NCI-H2171 (cell line): Measurements from ENCODE around the gene PGS1.

Experiments
- DNase-seq: peaks from one replicate; lab custom pipeline; 2025; lab: John Stamatoyannopoulos, UW

The PGS1 gene

GRCh38 chr17:78387977-78388941 is 9.8 kb downstream of the PGS1 start:
- DNase-seq, result no peak

- peak; percentile 84 for DNase-seq
Observed at GRCh38 chr17:78390241-78391050, 12.0 kb downstream of the PGS1 start.

- no peak for DNase-seq
Observed at GRCh38 chr17:78391051-78391431, 12.6 kb downstream of the PGS1 start.

GRCh38 chr17:78391843-78392242 is 13.4 kb downstream of the PGS1 start:
- DNase-seq, result no peak

DNA sequence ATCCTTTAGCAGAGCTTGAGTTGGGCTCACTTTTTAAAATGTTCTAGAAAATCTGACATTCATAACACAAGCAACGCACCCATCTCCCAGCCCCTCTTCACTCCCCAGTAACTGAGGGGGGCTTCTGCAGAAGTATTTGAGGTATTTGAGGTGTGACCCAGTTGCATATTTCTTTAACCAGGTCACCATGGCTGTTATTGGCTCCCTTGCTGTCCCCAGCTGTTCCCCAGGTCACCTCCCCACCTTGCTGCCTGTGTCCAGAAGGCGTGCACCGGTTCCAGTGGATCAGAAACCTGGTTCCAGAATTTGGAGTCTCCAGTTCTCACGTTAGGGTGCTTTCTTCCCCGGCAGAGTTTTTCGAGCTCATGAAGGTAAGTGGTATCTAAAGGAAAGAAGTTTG is 13.8 kb downstream of the PGS1 start:
- no peak for DNase-seq

DNA sequence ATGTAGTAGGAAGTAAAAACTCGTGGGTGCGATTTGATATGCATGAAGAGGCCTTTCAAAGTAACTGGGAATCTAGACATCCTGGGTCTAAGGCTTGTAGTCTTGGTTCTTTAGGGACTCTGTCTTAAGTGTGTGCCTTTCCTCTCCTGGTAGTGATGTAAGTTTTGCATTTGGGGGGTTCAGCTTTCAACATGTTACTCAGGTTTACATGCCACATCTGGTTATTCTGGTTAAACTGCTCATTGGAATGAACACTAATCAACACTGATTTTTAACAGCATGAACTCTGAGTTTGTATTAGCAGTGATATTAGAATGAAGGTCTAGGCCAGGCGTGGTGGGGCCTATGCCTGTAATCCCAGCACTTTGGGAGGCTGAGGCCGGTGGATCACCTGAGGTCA is 15.1 kb downstream of the PGS1 start:
- no peak for DNase-seq

DNA sequence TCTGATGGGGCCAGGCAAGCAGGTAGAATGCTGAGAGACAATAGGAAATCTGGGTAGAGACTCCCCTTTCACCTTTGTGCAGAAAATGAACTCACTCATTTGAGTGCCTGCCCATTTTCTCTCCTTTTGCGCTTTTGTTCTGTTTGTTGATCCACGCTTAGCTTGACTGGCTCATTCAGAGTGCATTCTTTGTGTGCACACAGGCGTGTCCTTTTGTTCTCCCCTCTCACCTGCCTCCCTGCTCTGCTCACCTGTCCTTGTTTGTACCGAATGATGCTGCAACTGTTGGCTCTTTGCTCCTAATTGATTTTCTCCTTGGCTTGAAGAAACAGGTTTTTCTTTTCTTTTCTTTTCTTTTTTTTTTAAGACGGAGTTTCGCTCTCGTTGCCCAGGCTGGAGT is 15.8 kb downstream of the PGS1 start:
- DNase-seq, result no peak

GRCh38 chr17:78395155-78395554 is 16.7 kb downstream of the PGS1 start:
- DNase-seq, result no peak

DNA sequence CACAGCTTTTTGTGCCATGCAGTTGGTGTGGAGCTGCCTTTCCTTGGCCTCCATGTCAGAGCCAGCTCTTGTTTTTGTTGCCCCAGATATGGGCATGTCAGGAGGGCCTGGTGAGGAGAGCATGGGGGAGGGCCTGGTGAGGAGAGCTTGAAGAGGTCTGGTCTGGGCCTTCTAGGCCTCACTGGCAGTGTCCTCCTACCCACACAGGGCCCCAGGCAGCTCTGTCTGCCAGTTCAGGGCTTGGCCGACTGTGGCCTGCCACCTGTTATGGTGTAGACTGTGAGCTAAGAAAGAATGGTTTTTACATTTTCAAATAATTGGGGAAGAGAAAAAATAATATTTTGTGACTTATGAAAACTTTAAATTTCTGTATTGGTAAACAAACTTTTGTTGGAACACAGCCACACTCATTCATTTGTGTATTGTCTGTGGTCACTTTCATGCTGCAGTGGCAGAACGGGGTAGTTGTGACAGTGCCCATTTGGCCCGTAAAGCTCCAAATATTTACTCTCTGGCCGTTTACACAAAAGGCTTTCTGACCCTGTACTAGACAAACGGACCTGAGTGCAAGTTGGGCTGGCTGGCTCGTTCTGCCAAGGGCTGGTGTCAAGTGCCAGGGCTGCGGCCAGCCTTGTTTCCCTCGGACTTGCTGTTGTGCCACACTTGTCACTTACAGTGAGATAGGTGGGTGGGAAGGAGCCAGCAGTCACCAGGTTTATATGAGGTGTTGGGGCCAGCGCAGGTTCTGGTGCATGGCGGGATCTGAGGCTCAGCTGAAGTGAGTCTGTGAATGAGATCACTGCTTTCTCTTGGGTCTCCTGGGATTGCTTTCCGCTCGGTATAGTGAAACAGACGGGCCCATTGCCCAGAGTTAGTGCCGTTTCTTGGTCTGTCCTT is 18.2 kb downstream of the PGS1 start:
- no peak for DNase-seq

DNA sequence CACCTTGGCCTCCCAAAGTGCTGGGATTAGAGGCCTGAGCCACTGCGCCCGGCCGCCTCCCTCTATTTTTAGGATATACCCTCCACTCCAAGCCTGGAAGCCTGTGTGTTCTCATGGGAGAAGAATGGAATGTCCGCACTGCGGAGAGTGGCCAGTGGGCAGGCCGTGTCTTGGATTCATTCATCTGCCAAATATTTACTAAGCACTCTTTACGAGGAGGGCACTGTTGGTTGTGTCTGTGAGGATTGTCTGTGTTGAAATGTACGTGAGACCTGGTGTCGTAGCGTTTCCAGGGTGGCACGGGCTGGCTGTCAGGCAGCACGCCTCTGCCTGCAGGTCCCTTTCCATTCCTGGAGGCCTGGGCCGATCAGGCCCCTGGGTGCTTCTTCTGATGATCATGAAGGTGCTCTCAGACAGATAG is 19.2 kb downstream of the PGS1 start:
- no peak for DNase-seq

DNA sequence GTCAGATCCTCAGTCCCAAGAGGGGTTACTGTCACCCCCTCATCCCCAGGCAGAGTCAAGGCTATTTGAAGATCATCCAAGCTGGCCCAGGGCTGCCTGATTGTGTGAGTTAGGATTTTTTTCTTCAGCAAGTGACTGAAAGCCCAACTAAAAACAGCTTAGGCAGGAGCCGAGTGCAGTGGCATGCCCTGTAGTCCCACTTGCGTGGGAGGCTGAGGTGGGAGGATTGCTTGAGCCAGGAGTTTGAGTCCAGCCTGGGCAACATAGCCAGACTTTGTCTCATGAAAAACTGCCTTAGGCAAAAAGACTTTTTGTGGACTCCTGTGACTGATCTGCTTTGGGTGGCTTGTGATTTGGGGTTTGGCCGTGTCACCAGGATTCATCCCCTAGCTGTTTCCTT is 19.9 kb downstream of the PGS1 start:
- no peak for DNase-seq

- DNase-seq, result no peak
Observed at GRCh38 chr17:78399028-78399692, 20.7 kb downstream of the PGS1 start.

DNA sequence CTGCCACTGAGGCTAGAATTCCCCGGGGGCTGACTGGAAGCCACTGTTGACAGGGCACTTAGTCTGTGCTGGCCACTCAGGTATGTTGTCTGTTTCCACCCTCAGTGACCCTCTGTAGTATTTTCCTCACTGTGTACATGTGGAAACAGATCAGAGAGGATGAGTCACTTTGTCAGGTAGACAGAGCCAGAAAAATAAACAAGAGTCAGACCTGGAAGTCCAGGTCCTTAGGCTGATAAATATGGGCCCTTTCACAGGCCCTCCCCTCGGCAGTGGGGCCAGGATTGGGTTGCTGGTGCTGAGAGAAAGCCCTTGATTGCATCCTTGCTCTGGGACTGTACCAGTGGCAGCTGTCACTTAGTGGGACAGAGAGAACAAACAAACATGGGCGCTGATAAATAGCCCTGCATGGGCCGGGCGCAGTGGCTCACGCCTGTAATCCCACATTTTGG is 21.3 kb downstream of the PGS1 start:
- DNase-seq, result no peak

DNA sequence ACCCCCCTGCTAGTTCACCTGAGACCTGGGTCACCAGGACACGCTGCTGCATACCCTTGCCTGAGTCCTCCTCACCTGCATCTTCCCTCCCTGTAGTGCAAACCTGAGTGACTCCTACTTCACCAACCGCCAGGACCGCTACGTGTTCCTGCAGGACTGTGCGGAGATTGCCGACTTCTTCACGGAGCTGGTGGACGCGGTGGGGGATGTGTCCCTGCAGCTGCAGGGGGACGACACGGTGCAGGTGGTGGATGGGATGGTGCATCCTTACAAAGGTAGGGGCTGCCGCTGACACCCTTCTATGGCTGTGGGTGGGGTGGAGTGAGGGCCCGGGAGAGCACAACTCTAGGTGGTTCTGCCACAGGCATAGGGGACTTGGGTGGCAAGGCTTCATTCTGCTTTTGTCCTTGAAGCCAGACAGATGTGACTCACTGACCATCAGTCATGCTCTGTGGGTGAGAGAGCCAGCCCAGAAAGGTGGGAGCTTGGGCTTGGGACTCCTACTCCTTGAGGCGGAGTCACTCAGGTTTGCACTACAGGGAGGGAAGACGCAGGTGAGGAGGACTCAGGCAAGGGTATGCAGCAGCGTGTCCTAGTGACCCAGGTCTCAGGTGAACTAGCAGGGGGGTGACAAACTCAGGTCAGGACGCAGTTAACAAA is 22.3 kb downstream of the PGS1 start:
- no peak for DNase-seq

DNA sequence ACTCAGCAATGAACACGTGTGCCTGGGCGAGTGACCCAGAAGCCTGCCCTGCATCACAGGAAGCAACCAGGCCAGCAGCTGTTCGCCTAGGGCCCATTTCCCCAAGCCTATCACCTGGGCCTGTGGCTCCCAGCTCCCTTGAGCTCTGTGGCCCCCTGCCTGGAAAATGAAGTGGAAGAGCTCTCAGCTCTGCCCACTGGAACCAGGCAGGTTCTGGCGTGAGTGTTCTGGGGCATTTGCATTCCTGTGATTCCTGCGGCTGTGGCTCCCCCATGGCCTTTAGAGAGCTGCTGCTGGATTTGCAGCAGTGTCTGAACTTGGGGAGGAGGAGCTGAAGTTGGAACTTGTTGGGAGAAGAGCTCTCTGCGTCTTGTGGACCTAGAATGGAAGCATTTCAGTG is 22.8 kb downstream of the PGS1 start:
- no peak for DNase-seq

DNA sequence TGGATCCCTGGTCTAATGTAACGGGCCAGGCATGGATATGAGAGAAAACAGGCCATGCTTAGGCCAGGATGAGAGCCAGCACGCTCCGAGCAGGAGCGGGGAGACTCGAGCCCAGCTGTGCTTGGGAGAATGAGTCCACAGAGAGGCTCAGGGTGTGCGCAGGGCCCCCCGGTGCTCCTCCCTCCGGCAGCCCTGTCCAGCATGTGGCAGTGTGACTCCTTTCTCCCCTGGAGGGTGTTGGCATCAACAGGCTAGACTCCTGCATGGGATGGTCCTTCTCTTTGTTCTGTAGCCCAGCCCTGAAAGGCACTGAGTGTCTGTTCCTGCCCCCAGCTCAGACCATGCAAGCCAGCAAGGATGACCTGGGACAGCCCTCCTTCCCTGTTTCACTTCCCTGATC is 23.4 kb downstream of the PGS1 start:
- no peak for DNase-seq

- DNase-seq, result no peak
Observed at GRCh38 chr17:78403822-78404221, 25.4 kb downstream of the PGS1 start.

- no peak for DNase-seq
Observed at GRCh38 chr17:78406396-78406795, 27.9 kb downstream of the PGS1 start.

DNA sequence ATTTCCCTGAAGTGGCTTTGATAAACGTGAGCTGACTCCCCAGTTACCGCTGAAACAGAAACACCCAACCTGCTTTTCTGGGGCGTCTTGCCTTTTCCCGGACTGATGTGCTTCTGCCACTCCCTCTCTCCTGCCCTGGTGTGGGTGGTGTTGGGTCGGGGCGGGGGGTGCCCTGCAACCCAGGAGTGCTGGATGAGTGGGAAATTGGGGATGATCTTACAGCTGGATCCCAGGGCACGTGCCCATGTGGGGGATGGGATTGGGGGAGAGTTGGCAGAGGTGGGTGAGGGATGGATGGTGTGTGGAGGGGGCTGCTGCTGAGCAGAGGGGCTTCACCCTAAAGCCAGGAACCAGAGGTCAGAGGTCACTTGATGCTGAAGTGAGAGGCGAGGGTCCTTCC is 28.5 kb downstream of the PGS1 start:
- no peak for DNase-seq

DNA sequence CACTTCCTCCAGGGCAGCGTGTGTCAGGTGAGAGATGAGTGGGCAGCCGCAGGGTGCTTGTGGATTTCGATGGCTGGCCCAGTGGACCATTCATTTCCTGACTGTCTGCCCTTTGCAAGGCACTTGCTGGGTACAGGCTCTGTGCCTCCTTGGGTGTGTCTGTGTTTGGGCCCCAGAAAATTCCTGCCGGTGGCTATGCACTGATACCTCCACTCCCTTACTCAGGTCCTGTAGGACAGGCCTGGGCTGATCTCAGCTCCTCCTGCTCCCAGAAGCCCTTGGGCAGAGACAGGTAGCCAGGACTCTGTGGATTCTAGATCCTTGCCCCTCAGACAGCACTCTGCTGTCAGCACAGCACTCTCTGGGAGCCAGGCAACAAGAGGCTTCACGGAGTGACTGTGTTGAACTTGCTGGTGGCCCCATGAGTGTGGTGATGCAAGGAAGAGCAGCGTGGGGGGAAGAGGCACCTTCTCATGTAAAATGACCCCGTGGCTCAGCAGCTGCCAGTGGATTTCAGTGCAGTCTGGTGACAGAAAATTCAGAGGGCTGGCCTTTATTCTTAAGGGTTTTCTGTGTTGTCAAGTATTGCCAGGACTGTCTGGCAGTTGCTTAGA is 29.0 kb downstream of the PGS1 start:
- DNase-seq, result no peak
